Mesenchymal stem cell (in vitro differentiated cells and primary cell): ENCODE results near the gene SHANK1.

Experiments
- DNase-seq: peaks from one replicate; pipeline ENCODE4 v3.0.0-alpha.2; 2013
- H2AFZ ChIP-seq: one replicate; pipeline ENCODE4 v1.6.1; 2013; ENCODE audit warnings: low read depth, mild to moderate bottlenecking, control low read depth, inconsistent platforms, low read length, moderate library complexity
- H2AK5ac ChIP-seq: 2 replicates; pipeline ENCODE4 v1.6.1; 2013; ENCODE audit warnings: low read length, moderate library complexity, mild to moderate bottlenecking, inconsistent platforms; ENCODE audit not compliant: severe bottlenecking
- H2BK120ac ChIP-seq: one replicate; pipeline ENCODE4 v1.6.1; 2013; ENCODE audit warnings: low read depth, mild to moderate bottlenecking, inconsistent platforms, low read length, moderate library complexity
- H2BK12ac ChIP-seq, 2 experiments: one replicate each; pipeline ENCODE4 v1.6.1; 2013; ENCODE audit warnings: inconsistent platforms in 2 of 2, low read length in 2 of 2, mild to moderate bottlenecking in 2 of 2, moderate library complexity in 2 of 2, control low read depth in 1 of 2
- H2BK15ac ChIP-seq: one replicate; pipeline ENCODE4 v1.6.1; 2013; ENCODE audit warnings: mild to moderate bottlenecking, low read depth, inconsistent platforms; ENCODE audit not compliant: poor library complexity, severe bottlenecking
- H2BK5ac ChIP-seq: 2 replicates; pipeline ENCODE4 v1.6.1; 2013; ENCODE audit warnings: low read depth, mild to moderate bottlenecking, low read length, control low read depth, inconsistent platforms; ENCODE audit not compliant: poor library complexity, severe bottlenecking
- H3K14ac ChIP-seq, 2 experiments: one replicate each; pipeline ENCODE4 v1.6.1; 2013; ENCODE audit warnings: inconsistent platforms in 2 of 2, low read length in 2 of 2, control low read depth in 1 of 2, mild to moderate bottlenecking in 1 of 2, moderate library complexity in 1 of 2
- H3K18ac ChIP-seq, 2 experiments: one replicate each; pipeline ENCODE4 v1.6.1; 2013; ENCODE audit warnings: inconsistent platforms in 2 of 2, low read length in 2 of 2, control low read depth in 1 of 2, low read depth in 1 of 2, mild to moderate bottlenecking in 1 of 2
- H3K23ac ChIP-seq, 2 experiments: one replicate each; pipeline ENCODE4 v1.6.1; 2013; ENCODE audit warnings: inconsistent platforms in 2 of 2, low read length in 2 of 2, mild to moderate bottlenecking in 2 of 2, moderate library complexity in 2 of 2, control low read depth in 1 of 2
- H3K27ac ChIP-seq: 2 replicates; pipeline ENCODE4 v1.5.1; 2013; ENCODE audit warnings: mild to moderate bottlenecking, moderate library complexity, low read length, control low read depth, inconsistent platforms; ENCODE audit not compliant: poor library complexity, severe bottlenecking
- H3K27me3 ChIP-seq, 2 experiments: 2 replicates each; pipeline versions ENCODE4 v1.6.1 to v1.7.0; 2013; ENCODE audit warnings: low read length in 2 of 2, mild to moderate bottlenecking in 2 of 2, moderate library complexity in 2 of 2, control low read depth in 1 of 2, inconsistent platforms in 1 of 2; ENCODE audit not compliant: control insufficient read depth in 1 of 2, insufficient read depth in 1 of 2
- H3K36me3 ChIP-seq, 2 experiments: 2 replicates each; pipeline versions ENCODE4 v1.6.1 to v1.7.0; 2013; ENCODE audit warnings: low read length in 2 of 2, control low read depth in 1 of 2, inconsistent platforms in 1 of 2, low read depth in 1 of 2, mild to moderate bottlenecking in 1 of 2; ENCODE audit not compliant: insufficient read depth in 2 of 2, control insufficient read depth in 1 of 2
- H3K4ac ChIP-seq, 2 experiments: one replicate each; pipeline ENCODE4 v1.6.1; 2013; ENCODE audit warnings: inconsistent platforms in 2 of 2, low read length in 2 of 2, mild to moderate bottlenecking in 2 of 2, moderate library complexity in 2 of 2, control low read depth in 1 of 2, low read depth in 1 of 2
- H3K4me1 ChIP-seq: 2 replicates; pipeline ENCODE4 v1.6.1; 2013; ENCODE audit warnings: low read depth, low read length, control low read depth; ENCODE audit not compliant: control insufficient read depth, insufficient read depth
- H3K4me2 ChIP-seq: 2 replicates; pipeline ENCODE4 v1.6.1; 2013; ENCODE audit warnings: low read length, mild to moderate bottlenecking, inconsistent platforms; ENCODE audit not compliant: poor library complexity, severe bottlenecking
- H3K4me3 ChIP-seq, 2 experiments: 2 replicates each; pipeline versions ENCODE4 v1.5.1 to v1.7.0; 2013; ENCODE audit warnings: low read length in 2 of 2, mild to moderate bottlenecking in 2 of 2, control low read depth in 1 of 2, low read depth in 1 of 2; ENCODE audit not compliant: insufficient read depth in 1 of 2
- H3K79me1 ChIP-seq: replicated peaks from 2 replicates; pipeline ENCODE4 v1.6.1; 2013; ENCODE audit warnings: mild to moderate bottlenecking, control low read depth, low read length, inconsistent platforms; ENCODE audit not compliant: poor library complexity, severe bottlenecking
- H3K9ac ChIP-seq: 2 replicates; pipeline ENCODE4 v1.7.0; 2013; ENCODE audit warnings: mild to moderate bottlenecking, low read length, moderate library complexity
- H3K9me3 ChIP-seq: 2 replicates; pipeline ENCODE4 v1.7.0; 2013; ENCODE audit warnings: mild to moderate bottlenecking, low read length; ENCODE audit not compliant: control insufficient read depth
- H4K8ac ChIP-seq: one replicate; pipeline ENCODE4 v1.6.1; 2013; ENCODE audit warnings: inconsistent platforms, mild to moderate bottlenecking, low read length, moderate library complexity
- H4K91ac ChIP-seq: one replicate; pipeline ENCODE4 v1.6.1; 2013; ENCODE audit warnings: mild to moderate bottlenecking, low read length, inconsistent platforms
- WGBS: methylation state at CpG from one replicate; pipeline ENCODE4 v1.1.7; 2013; ENCODE audit warnings: mixed read lengths; 5-methylcytosine and 5-hydroxymethylcytosine counted together

Gene SHANK1

GRCh38 chr19:50717026-50717723, 2.4 kb downstream of the SHANK1 start:
- no peak overlapping the region for H3K4me2 ChIP-seq
- H3K36me3 ChIP-seq, result no peaks in the 10 kb centered on the region
- H3K14ac ChIP-seq, result no peak overlapping the region
- no peaks in the 10 kb centered on the region for H3K4me1 ChIP-seq
- no peak overlapping the region for H4K91ac ChIP-seq
- H3K9ac ChIP-seq, result no peak overlapping the region
- H3K23ac ChIP-seq, result no peak overlapping the region
- no peak overlapping the region for H3K4me3 ChIP-seq
- DNase-seq, result no peak
- no peak overlapping the region for H2BK120ac ChIP-seq
- H3K18ac ChIP-seq, result no peak overlapping the region
- no peak overlapping the region for H2AK5ac ChIP-seq
- H3K9me3 ChIP-seq, result no peaks in the 10 kb centered on the region
- no peak overlapping the region for H2BK12ac ChIP-seq
- no peak overlapping the region for H4K8ac ChIP-seq
- H2BK15ac ChIP-seq, result no peak overlapping the region
- no peaks in the 10 kb centered on the region for H3K79me1 ChIP-seq
- WGBS, result 76% methylated on average over 23 of the region's 23 CpGs
- H2AFZ ChIP-seq, result no peak overlapping the region
- peaks cover 0 to 21% of the 10 kb centered on the region in 2 experiments for H3K27me3 ChIP-seq
- no peak overlapping the region for H3K27ac ChIP-seq
- no peak overlapping the region for H3K4ac ChIP-seq
- no peak overlapping the region for H2BK5ac ChIP-seq

- Histone ChIP-seq H4K8ac (no peak overlapping the region), H3K79me1 (no peaks in the 10 kb centered on the region), H3K4me3 (no peak overlapping the region), H2AFZ (no peak overlapping the region), H3K18ac (no peak overlapping the region), H3K23ac (no peak overlapping the region), H2BK5ac (no peak overlapping the region), H3K27ac (no peak overlapping the region), H2BK120ac (no peak overlapping the region), H3K4me2 (no peak overlapping the region), H3K4ac (no peak overlapping the region), H3K9me3 (no peaks in the 10 kb centered on the region), H4K91ac (no peak overlapping the region), H3K14ac (no peak overlapping the region), H2BK12ac (no peak overlapping the region), H3K27me3 (peaks cover 0 to 21% of the 10 kb centered on the region in 2 experiments), H3K9ac (no peak overlapping the region), H3K36me3 (no peaks in the 10 kb centered on the region), H2AK5ac (no peak overlapping the region), H2BK15ac (no peak overlapping the region), H3K4me1 (no peaks in the 10 kb centered on the region)
- no peak for DNase-seq
- 84% methylated on average over 39 of the region's 39 CpGs for WGBS
These were observed 3.2 kb downstream of the SHANK1 start for GRCh38 chr19:50716178-50717025.

GRCh38 chr19:50713556-50714236, 5.9 kb downstream of the SHANK1 start:
- H2BK12ac ChIP-seq, result no peak overlapping the region
- no peak overlapping the region for H4K91ac ChIP-seq
- no peak overlapping the region for H3K14ac ChIP-seq
- H4K8ac ChIP-seq, result no peak overlapping the region
- no peak overlapping the region for H3K4me2 ChIP-seq
- no peaks in the 10 kb centered on the region for H3K36me3 ChIP-seq
- H2BK5ac ChIP-seq, result no peak overlapping the region
- H2AFZ ChIP-seq, result no peak overlapping the region
- H3K9ac ChIP-seq, result no peak overlapping the region
- no peaks in the 10 kb centered on the region for H3K9me3 ChIP-seq
- 83% methylated on average over 22 of the region's 22 CpGs for WGBS
- H3K27ac ChIP-seq, result no peak overlapping the region
- no peak overlapping the region for H3K4me3 ChIP-seq
- H3K23ac ChIP-seq, result no peak overlapping the region
- DNase-seq, result no peak
- H3K18ac ChIP-seq, result no peak overlapping the region
- H3K4ac ChIP-seq, result no peak overlapping the region
- H3K27me3 ChIP-seq, result peaks cover 0 to 21% of the 10 kb centered on the region in 2 experiments
- H2AK5ac ChIP-seq, result no peak overlapping the region
- no peaks in the 10 kb centered on the region for H3K79me1 ChIP-seq
- no peak overlapping the region for H2BK120ac ChIP-seq
- H2BK15ac ChIP-seq, result no peak overlapping the region
- no peaks in the 10 kb centered on the region for H3K4me1 ChIP-seq

GRCh38 chr19:50712833-50713232, 6.8 kb downstream of the SHANK1 start:
- H3K4me2 ChIP-seq, result no peak overlapping the region
- no peak for DNase-seq
- no peak overlapping the region for H3K4ac ChIP-seq
- no peak overlapping the region for H3K14ac ChIP-seq
- H3K18ac ChIP-seq, result no peak overlapping the region
- no peak overlapping the region for H3K4me3 ChIP-seq
- WGBS, result 82% methylated on average over 6 of the region's 6 CpGs
- H3K79me1 ChIP-seq, result no peaks in the 10 kb centered on the region
- H3K36me3 ChIP-seq, result no peaks in the 10 kb centered on the region
- H3K9ac ChIP-seq, result no peak overlapping the region
- no peak overlapping the region for H3K23ac ChIP-seq
- no peaks in the 10 kb centered on the region for H3K4me1 ChIP-seq
- H3K9me3 ChIP-seq, result no peaks in the 10 kb centered on the region
- H2BK12ac ChIP-seq, result no peak overlapping the region
- H4K91ac ChIP-seq, result no peak overlapping the region
- H4K8ac ChIP-seq, result no peak overlapping the region
- H3K27ac ChIP-seq, result no peak overlapping the region
- H2AK5ac ChIP-seq, result no peak overlapping the region
- no peak overlapping the region for H2BK120ac ChIP-seq
- no peak overlapping the region for H2BK15ac ChIP-seq
- no peak overlapping the region for H2BK5ac ChIP-seq
- no peak overlapping the region for H2AFZ ChIP-seq
- peaks cover 0 to 20% of the 10 kb centered on the region in 2 experiments for H3K27me3 ChIP-seq
